Activated T-cell treated with anti-CD3 and anti-CD28 coated beads, Interleukin-2, amount 50 U/mL, for 4 hours (primary cell): ENCODE data around the gene IL17A. TPM values are rescaled to one million over a fixed set of nuclear protein-coding genes. Genes with fewer than 3 reads are reported as not detected.

Experiments
- ATAC-seq, 2 donors: fragments of 200-7000 bp; cut with Tn5 transposase; one replicate each; pipeline ENCODE4 v1.10.0; 2021
- DNase-seq: peaks from one replicate; pipeline ENCODE4 v3.0.0-alpha.2; 2020
- H3K27me3 Mint-ChIP-seq: one replicate; pipeline ENCODE4 v1.8.0; 2021; ENCODE audit warnings: low read depth, mixed read lengths
- H3K36me3 Mint-ChIP-seq: one replicate; pipeline ENCODE4 v1.8.0; 2022; ENCODE audit warnings: mixed read lengths; ENCODE audit not compliant: insufficient read depth
- H3K4me1 Mint-ChIP-seq: one replicate; pipeline ENCODE4 v1.8.0; 2021; ENCODE audit warnings: low read depth, mixed read lengths
- H3K4me3 Mint-ChIP-seq: one replicate; pipeline ENCODE4 v1.8.0; 2021; ENCODE audit warnings: mild to moderate bottlenecking, moderate library complexity, mixed read lengths
- H3K9me3 Mint-ChIP-seq: one replicate; pipeline ENCODE4 v1.8.0; 2021; ENCODE audit warnings: mixed read lengths
- total RNA-seq, 3 donors: library from RNA; stranded (reverse); gene quantifications; one replicate each; pipeline ENCODE4 v1.2.1, GENCODE V29; 2021

Gene IL17A
- total RNA-seq, 3 donors from 2014 or later = 1.9 to 4.8 (median 3.9) TPM

DNA sequence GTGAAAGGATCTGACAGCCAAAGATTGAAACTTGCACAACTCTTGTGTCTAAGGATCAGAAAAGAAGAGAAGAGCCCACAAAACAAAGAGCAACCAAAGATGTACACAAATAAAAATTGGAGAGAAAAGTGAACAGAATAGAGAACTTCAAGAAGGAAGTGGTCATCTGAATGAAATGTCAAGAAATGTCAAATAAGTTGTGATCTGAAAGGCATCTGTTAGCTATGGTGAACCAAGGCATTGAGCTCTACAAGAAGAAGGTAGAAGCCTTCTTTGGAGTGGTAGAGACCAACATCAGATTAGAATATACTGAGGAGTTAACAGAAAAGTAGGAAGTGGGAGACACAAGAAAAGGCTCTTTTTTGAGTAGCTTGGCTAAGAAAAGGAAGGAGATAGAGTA lies 29.6 kb downstream of the IL17A start:
- Mint-ChIP-seq H3K9me3 (no peaks in the 10 kb centered on the region), H3K4me3 (no peak overlapping the region), H3K36me3 (no peaks in the 10 kb centered on the region), H3K27me3 (peaks cover 8% of the 10 kb centered on the region), H3K4me1 (peaks cover 8% of the 10 kb centered on the region)
- ATAC-seq (no peak), DNase-seq (no peak)

DNA sequence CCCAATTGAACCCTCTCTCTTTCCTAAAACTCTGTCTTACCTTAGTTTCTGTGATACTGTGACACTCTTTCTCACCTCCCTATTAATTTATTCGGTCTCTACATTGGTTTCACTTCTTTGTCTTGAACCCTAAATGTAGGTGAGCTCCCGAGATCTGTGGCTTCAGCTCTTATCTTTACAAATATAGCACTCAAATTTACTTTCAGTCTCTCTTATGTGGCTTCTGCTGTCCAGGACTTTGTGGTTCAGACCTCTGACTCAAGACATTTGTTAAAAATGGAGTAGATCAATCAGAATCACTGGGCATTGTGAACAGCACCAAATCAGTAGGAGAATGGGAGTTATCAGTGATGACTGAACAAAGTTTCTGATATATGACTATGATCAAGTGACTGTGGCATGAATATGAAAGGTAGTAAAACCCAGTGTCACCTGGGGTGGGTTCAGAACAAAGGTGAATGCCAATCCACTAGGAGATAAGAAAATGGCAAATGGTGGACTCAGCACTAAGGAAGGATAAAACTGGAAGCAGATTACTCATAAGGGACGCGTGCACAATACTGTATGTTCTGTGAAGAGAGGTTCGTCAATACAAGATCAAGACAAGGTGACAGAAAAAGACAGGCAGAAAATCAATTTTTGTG lies 30.9 kb downstream of the IL17A start:
- Mint-ChIP-seq H3K9me3 (no peaks in the 10 kb centered on the region), H3K4me3 (no peak overlapping the region), H3K27me3 (peaks cover 3% of the 10 kb centered on the region), H3K4me1 (peaks cover 16% of the 10 kb centered on the region), H3K36me3 (no peaks in the 10 kb centered on the region)
- ATAC-seq = no peak
- no peak for DNase-seq

DNA sequence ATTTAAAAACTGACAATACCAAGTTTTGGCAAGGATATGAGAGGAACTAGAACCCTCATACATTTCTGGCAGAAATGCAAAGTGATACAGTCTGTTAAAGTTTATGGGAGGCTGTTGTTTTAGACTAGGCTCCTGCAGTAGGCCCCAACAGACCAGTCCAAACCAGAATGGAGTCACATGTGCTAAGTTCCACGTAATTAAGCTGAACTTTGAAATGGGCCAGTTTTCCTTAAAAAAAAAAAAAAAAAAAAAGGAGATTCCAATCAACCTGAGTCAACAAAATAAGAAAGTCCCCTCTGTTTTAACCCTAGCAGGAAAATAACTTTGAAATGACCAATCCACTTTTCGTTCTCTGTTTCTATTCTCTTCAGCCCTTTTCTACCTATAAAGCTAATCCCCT lies 31.6 kb downstream of the IL17A start:
- no peaks in the 10 kb centered on the region for H3K9me3 Mint-ChIP-seq

GRCh38 chr6:52221302-52221701 lies 35.1 kb downstream of the IL17A start:
- no peaks in the 10 kb centered on the region for H3K36me3 Mint-ChIP-seq
- DNase-seq = no peak
- peaks cover 10% of the 10 kb centered on the region for H3K4me1 Mint-ChIP-seq
- no peaks in the 10 kb centered on the region for H3K9me3 Mint-ChIP-seq
- H3K27me3 Mint-ChIP-seq = peaks cover 11% of the 10 kb centered on the region
- ATAC-seq = peak; percentile 96 to 97
- no peak overlapping the region for H3K4me3 Mint-ChIP-seq

More for the DNA sequence above, 31.6 kb downstream of the IL17A start:
- no peaks in the 10 kb centered on the region for H3K36me3 Mint-ChIP-seq
- ATAC-seq (no peak), DNase-seq (no peak)
- H3K4me1 Mint-ChIP-seq = peaks cover 13% of the 10 kb centered on the region
- H3K4me3 Mint-ChIP-seq = no peak overlapping the region
- peaks cover 4% of the 10 kb centered on the region for H3K27me3 Mint-ChIP-seq

- DNase-seq (no peak), ATAC-seq (peak; percentile 88 to 90)
- Mint-ChIP-seq H3K9me3 (no peaks in the 10 kb centered on the region), H3K4me3 (no peak overlapping the region), H3K36me3 (no peaks in the 10 kb centered on the region), H3K4me1 (peaks cover 20% of the 10 kb centered on the region), H3K27me3 (peaks cover 16% of the 10 kb centered on the region)
Observed at GRCh38 chr6:52227495-52227894, 41.3 kb downstream of the IL17A start.

DNA sequence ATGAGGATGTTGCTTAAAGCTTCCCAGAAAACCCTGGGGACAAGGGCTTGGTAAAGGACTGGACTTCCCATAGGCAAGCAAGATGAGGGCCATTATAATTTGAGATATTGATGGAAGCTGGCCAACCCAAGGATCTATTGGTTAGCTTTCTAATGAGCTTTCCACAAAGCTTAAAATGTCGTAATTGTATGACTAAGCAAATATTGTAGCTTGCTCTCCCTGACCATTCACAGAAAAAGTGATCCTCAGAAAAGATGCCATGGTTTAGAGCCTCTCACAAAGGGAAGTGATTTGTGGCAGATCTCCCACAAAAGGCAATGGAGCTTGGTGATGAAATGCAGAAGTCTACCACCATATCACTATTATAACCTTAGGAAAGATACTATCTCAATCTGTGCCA lies 44.5 kb downstream of the IL17A start:
- ATAC-seq (no peak), DNase-seq (no peak)
- peaks cover 20% of the 10 kb centered on the region for H3K4me1 Mint-ChIP-seq
- H3K36me3 Mint-ChIP-seq = no peaks in the 10 kb centered on the region
- no peaks in the 10 kb centered on the region for H3K9me3 Mint-ChIP-seq
- no peak overlapping the region for H3K4me3 Mint-ChIP-seq
- H3K27me3 Mint-ChIP-seq = peaks cover 16% of the 10 kb centered on the region

DNA sequence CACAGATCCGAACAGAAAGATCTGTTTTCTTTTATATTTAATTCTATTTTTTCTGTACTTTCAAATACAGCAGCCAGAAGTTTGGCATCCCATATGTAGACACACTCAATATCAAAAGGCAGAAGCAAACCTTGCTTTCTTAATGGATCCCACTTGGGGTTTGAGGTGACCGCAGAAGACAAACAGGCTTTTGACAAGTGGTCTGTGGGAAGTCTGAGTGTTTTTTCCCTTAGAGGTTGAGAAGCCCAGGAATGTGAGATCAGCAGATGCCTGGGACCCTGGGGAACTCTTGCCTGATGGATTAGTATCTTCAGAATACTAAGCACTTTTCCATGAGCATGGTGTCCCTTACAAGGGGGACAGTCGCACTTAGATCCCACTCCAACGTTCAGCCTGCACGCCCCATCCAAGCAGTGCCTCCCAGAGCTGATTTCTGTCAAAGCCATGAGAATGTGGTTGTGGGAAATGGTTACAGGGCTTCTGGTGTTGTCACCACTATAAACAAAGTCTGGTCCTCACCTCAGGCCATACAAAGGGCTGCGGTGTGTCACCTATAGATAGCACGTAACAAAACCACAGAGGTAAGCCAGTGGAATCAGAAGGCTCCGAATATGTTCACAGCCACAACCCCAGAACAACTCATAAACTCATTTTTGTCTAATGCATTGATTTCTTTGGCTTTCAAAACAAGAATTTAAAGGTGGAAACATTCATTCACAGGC lies 45.4 kb downstream of the IL17A start:
- Mint-ChIP-seq H3K4me1 (peaks cover 20% of the 10 kb centered on the region), H3K36me3 (no peaks in the 10 kb centered on the region), H3K9me3 (no peaks in the 10 kb centered on the region), H3K4me3 (no peak overlapping the region), H3K27me3 (peaks cover 16% of the 10 kb centered on the region)
- DNase-seq = no peak
- ATAC-seq = peak; percentile 68 to 72

DNA sequence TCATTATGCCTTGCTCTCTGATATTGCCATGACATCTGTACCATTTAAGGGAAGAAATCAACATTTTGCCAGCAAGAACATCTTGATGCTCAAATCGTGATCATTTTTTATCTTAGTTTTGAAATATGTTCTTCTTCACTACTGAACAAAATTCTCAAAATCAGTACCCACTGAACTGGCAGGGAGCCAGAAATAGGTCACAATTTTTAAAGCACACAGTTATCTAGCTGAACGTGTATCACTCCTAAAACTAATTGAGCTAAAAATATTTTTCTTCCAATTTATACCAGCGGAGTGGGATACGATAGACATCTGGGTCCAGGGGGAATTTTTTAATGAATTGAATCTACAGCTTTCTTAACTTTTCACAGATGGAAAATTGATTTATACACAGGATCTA lies 46.8 kb downstream of the IL17A start:
- H3K4me1 Mint-ChIP-seq = peaks cover 9% of the 10 kb centered on the region
- peaks cover 23% of the 10 kb centered on the region for H3K27me3 Mint-ChIP-seq
- no peaks in the 10 kb centered on the region for H3K9me3 Mint-ChIP-seq
- H3K4me3 Mint-ChIP-seq = no peak overlapping the region
- DNase-seq (no peak), ATAC-seq (no peak)
- H3K36me3 Mint-ChIP-seq = no peaks in the 10 kb centered on the region

DNA sequence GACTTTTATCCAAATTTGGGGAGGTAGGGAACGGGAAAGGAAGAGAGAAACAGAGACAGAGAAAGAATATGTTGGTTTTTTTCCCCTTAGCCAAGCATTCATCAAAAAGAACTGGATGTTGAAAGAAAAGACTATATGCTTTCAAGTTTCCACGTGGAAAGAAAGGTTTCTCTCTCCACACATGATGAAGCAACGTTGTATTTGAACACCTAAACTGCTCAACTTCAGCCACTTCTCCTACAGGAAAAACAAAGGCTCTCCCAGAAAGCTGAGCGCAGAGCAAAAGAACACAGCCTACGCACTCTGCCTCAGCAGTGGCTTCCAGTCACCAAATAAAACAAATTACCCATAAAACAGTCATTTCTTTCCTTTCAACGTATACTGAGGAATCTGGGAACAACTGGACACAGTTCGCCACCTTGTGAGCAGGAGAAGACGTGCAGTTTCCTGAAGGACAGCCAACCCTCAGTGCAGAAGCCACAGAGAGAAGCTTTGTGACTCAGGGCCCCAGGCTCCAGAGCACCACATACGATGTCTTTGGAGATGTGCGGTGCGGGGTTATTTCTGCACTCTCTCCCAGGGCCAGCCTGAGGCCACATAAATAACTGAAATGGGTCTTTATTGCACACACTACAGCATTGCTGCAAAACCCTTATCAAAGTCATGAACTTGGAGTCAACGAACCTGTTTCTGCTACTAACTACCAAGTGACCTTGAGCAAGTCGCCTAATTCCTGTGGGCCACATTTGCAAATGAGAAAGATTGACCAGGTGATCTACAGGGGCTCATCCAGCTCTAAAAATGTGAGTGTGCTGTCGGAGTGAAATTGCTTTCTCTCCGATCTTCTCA lies 48.0 kb downstream of the IL17A start:
- no peak for DNase-seq
- ATAC-seq = peak; percentile 39 to 49
- Mint-ChIP-seq H3K36me3 (no peaks in the 10 kb centered on the region), H3K4me1 (peaks cover 6% of the 10 kb centered on the region), H3K27me3 (peaks cover 21% of the 10 kb centered on the region), H3K9me3 (no peaks in the 10 kb centered on the region), H3K4me3 (no peak overlapping the region)

Other genes with a start within 250 kb of the IL17A start
- gene PKHD1, start 98.8 kb upstream of the IL17A start, total RNA-seq = not detected
- 10 to 100 TPM in 2 of 3 donors, 1 to 10 TPM in 1; 1.8 to 52.4 (median 27.0) TPM for gene IL17F, start 58.1 kb downstream of the IL17A start, total RNA-seq
- gene MCM3, start 98.4 kb downstream of the IL17A start, total RNA-seq = 100 to 1,000 TPM; 184 to 240 (median 199) TPM
- gene PAQR8, start 175.8 kb downstream of the IL17A start, total RNA-seq = 1 to 10 TPM; 1.4 to 3.4 (median 2.6) TPM
- gene EFHC1, start 234.0 kb downstream of the IL17A start, total RNA-seq = 1 to 10 TPM; 1.2 to 1.9 (median 1.8) TPM